NCI-H146 treated with DMSO at 0.1 percent for 48 hours (cell line): ENCODE results near the gene GIMAP6.
"Not testable (repeated sequence)": the region's sequence is repeated elsewhere in the genome, so short reads cannot be mapped to it uniquely, and the experiment has no call there.

Experiments used
- DNase-seq: peaks from one replicate; lab custom pipeline; 2025; ENCODE audit not compliant: unreplicated experiment; lab: John Stamatoyannopoulos, UW

GIMAP6 gene

DNA sequence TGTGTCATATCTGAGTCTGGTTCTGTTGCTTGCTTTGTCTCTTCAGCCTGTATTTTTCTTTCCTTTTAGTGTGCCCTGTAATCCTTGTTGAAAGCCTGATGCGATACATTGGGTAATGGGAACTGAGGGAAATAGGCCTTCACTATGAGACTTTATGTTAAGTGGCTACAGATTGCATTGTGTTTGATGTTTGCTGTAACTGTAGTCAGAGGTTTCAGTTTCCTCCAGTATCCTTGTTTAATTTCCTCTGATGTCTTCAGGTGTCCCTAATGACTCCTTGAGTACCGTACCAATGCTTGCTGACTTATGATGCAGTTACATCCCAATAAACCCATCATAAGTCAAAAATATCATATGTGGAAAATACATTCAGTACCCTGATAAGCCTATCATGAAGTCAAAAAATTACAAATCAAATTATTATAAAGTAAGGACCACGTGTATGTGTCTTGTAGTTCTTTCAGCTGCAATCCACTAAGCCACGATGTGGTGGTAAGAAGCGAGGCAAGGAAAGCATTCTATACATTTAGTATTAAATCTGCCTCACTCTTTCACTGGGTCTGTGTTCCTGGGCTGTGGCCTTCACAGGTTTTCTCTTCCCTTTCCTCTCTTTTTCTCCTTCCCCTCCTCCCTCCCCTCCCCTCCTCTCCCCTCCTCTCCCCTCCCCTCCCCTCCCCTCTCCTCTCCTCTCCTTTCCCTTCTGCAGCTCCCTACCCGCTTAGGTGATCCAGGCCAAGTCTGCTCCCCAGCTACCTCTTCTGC, 13.3 kb upstream of the GIMAP6 start:
- DNase-seq, result no peak

DNA sequence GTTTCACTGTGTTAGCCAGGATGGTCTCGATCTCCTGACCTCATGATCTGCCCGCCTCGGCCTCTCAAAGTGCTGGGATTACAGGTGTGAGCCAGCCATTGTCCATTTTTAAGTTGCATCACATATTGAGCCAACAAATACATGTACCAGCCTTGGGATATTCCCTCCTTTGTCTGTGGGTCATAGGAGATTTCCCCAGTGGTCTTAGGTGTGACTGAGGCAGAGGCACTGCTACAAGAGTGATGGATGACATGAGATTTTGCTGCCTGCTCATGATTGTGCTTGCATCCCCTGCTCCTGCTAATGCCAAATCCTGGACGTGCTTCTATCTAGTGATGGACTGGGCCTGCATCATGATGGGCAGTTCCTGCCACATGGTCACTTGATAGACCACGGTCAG, 10.7 kb upstream of the GIMAP6 start:
- no peak for DNase-seq

- DNase-seq, result no peak
Observed at GRCh38 chr7:150641854-150642253, 9.7 kb upstream of the GIMAP6 start.

DNA sequence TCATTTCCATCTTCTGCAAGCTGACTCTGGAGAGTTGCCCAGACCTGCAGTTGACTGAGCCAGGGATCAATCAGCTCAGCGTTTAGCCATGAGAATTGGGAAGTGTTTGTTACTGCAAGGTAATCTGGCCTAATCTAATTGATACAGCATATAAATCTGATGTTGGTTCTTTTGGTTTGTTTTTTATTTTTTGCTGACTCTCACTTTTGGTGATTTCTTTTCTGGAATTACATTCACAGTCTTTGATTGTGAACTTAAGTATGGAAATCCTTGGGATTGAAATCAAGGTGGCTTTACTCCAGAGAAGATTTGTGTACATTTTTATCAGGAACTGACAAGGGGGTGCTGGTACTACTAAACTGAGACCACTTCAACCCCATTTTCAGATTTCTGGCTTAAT, 1.7 kb upstream of the GIMAP6 start:
- DNase-seq, result no peak

- no peak for DNase-seq
Observed at GRCh38 chr7:150631084-150631826, 930 bp downstream of the GIMAP6 start.

GRCh38 chr7:150629347-150629746, 2.8 kb downstream of the GIMAP6 start:
- DNase-seq, result no peak

DNA sequence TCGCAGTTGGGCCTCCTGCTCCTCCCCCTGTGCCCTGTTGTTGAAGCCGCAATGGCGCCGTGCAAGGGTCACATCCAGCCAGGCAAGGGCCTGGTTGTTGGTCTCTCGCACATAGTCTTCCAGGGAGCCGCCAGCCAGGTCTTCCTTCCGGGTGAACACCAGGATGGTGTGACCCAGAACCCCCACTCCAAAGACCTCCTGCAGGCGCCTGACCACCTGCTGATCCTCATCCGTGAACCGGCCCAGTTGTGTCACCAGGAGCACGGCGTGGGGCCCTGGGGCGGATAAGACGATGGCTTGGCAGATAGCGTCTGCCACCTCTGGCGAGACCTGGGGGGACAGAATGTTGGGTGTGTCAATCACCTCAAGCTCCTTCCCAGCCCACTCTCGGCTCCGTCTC, 4.2 kb downstream of the GIMAP6 start:
- no peak for DNase-seq

GRCh38 chr7:150626696-150627095, 5.5 kb downstream of the GIMAP6 start:
- DNase-seq, result no peak

DNA sequence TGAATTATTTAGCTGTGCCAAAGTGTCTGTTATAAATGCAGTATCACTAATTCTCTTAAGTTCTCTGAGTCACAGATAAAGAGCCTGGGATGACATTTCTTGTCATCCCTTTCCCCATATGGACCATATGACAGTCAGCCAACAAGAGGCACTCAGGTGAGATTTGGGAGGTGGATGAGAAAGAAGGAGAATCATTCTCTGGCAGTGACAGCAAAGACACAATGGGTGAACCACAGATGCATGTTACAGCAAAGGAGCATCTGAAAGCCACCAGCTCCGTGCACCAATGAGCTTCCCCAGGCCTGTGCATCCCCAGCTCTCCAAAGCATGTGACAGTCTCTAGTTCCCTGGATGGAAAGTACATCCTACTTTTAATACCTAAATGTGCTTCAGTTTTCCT, 10.8 kb downstream of the GIMAP6 start:
- no peak for DNase-seq

GRCh38 chr7:150620617-150621371, 11.4 kb downstream of the GIMAP6 start:
- no peak for DNase-seq

DNA sequence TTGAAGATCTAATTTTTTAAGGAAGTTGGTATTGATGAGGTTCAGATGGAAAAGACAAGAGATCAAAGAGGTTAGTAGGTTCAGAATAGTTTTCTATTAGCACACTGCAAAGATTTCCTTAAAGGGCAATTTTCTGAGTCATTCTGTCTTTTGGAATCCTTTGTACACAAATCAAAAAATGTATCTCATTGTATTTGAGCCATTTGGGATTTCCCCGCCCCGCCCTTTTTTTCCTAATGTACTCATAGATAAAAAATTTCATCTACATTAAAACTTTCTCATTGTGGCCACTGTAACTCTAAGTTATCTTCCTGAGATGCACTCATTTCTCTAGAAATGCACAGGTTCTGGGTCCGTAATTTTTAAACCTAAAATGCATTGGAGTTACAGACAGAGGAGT, 12.1 kb downstream of the GIMAP6 start:
- DNase-seq, result no peak

DNA sequence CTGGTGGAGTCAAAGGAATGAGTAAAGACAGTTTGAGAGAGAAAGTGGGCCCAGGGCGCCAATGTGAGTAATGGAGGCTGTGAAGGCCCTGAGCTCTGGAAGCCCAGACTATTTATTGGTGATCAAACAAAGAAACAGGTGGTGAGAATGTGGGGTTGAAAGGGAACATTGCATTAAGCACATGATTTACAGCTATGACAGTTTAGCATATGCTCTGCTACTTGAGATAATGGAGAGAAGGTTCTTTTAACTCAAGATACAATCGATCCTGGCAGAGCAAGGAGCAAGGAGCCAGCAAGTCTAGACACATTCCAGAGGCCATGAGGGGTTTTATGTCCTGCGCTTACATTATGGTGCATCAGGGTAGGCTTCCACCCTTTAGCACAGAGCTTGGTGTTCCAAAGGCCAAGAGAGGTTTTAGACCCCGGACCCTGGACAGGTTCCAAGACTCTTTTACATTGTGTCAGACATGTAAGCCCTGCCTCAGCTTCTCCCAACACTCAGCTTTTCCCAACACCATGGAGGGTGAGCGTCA, 16.9 kb downstream of the GIMAP6 start:
- DNase-seq, result not testable (repeated sequence)

- DNase-seq, result not testable (repeated sequence)
Observed at GRCh38 chr7:150614426-150614825, 17.8 kb downstream of the GIMAP6 start.

DNA sequence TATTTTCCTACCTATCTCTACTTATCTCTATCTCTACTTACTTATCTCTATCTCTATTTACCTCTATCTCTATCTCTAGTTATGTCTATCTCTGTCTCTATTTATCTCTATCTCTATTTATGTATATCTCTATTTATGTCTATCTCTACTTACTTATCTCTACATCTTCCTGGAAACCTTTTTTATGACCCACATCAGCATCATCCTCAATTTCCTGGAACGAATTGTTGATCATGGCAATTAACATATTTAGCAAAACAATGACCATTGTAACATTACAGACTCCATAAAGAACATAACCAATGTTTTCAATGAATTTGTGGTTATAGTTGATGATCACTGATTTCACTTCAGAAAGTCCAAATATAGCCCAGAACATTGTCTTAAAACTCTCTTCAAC, 18.3 kb downstream of the GIMAP6 start:
- DNase-seq, result no peak

DNA sequence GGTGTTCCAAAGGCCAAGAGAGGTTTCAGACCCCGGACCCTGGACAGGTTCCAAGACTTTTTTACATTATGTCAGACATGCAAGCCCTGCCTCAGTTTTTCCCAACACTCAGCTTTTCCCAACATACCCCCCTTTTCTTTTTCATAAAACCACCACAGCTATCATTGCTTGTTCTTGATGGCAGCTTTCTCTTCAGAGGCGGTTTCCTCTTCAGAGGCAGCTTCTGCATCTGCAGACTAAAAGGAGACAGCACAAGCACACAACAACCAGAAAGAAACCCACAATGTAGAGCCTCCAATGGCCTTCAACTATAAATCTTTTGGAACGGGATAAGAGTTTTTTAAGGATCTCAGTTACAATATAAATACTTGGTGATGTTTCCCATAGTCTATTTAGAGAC, 19.3 kb downstream of the GIMAP6 start:
- DNase-seq, result no peak

DNA sequence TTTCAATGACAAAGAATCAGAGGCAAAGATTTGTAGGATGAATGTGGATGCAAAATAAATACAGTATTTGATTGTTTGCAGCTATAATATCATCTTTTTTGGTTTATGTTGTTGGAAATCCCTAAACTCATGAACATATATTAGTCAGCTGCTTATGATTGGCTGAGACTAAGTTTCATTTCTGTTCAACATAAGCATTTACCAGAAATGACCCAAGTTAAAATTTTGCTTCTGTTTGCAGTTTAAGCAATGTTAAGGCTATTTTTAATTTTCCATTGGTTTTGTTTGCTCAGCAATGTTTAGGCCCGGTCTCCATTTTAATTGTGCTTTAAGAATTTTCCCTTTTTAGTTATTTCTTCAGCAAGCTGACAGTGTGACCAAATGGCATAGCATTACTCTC, 22.0 kb downstream of the GIMAP6 start:
- no peak for DNase-seq

- not testable (repeated sequence) for DNase-seq
Observed at GRCh38 chr7:150603600-150603999, 28.6 kb downstream of the GIMAP6 start.

GRCh38 chr7:150595361-150595760, 36.8 kb downstream of the GIMAP6 start:
- DNase-seq, result no peak

- no peak for DNase-seq
Observed at GRCh38 chr7:150594805-150595204, 37.4 kb downstream of the GIMAP6 start.

- no peak for DNase-seq
Observed at GRCh38 chr7:150587551-150587950, 44.6 kb downstream of the GIMAP6 start.

DNA sequence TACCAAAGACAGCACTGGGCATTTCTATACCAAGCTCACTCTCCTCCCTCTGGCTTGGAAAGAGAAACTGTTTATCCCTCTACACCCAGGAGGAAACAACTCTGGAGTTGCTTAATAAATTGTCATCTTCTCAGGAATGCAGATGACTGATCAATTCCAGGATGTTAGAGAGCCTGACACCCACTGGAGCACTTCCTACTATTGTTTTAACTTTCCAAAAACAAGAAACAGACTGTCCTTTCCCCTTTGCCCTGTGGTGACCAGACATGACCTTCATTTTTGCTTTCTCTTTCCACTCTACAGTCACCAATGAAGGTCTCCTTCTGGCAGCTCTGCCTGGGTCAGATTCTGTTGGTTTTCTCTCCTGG, 45.4 kb downstream of the GIMAP6 start:
- no peak for DNase-seq
